ENCODE measurements around the gene DENND5A.

DNA sequence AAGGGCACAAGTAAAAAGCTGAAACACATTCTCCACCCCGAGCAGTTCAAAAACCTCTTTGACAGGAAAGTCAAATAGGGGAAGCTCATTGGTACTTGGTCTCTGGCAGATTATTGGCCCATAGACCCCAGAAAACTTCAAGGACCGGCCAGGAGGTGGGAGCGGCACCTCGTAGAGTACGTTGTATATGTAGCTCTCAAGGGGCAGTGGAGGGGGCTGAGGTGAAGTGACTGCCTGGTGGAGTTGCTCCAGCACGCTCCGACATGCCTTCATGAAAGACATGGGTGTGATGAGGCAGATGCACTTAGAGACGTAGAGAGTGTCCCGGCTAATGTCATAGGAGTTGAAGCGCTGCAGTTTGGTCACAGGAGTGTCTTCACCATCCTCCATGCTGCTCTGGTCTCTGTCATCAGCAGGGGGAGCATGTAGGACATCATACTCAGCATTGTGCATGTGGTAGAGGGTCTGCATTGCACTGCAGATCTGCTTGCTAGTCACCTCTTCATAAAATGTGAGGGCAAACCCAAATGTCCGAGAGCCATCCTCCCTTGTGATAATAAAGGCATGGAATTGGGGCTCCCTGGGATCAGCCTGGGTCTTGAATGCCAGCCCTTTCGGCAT lies 61.3 kb downstream of the DENND5A start:
- TF ChIP-seq, protein P1, sequence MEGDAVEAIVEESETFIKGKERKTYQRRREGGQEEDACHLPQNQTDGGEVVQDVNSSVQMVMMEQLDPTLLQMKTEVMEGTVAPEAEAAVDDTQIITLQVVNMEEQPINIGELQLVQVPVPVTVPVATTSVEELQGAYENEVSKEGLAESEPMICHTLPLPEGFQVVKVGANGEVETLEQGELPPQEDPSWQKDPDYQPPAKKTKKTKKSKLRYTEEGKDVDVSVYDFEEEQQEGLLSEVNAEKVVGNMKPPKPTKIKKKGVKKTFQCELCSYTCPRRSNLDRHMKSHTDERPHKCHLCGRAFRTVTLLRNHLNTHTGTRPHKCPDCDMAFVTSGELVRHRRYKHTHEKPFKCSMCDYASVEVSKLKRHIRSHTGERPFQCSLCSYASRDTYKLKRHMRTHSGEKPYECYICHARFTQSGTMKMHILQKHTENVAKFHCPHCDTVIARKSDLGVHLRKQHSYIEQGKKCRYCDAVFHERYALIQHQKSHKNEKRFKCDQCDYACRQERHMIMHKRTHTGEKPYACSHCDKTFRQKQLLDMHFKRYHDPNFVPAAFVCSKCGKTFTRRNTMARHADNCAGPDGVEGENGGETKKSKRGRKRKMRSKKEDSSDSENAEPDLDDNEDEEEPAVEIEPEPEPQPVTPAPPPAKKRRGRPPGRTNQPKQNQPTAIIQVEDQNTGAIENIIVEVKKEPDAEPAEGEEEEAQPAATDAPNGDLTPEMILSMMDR (IDR thresholded peaks at IDR 0.05) = no peak
- no peak for TF ChIP-seq EZH2 (IDR thresholded peaks at IDR 0.05; ENCODE audit: borderline replicate concordance, insufficient read depth, low read depth, low read length, poor library complexity, severe bottlenecking)
